ENCODE data around the gene POMGNT1.

The POMGNT1 gene

DNA sequence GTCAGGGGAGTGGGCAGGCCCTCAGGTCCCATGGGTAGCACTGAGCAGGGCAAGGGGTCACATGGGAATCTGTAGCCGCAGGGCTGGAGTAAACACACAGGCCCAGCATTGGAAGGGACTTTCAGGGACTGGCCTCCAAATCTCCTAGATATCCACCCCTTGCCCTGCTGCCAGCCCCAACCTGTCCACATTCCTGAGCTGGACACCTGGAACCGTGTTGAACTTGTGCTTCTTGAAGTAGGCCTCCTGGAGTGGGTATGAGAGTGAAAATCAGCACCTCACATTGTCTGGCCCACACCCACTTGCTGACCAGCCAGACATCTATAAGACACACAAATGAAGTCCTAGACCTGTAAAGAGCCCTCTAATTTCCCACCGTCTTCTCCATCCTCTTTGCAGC, 7.7 kb downstream of the POMGNT1 start:
- Histone ChIP-seq H3K36me3 (replicated peaks; ENCODE audit: low read depth, low read length) (no peaks in the 10 kb centered on the region), H3K4me3 (ENCODE audit: low read length) (no peak overlapping the region)
- no peak for TF ChIP-seq EZH2phosphoT487 (IDR thresholded peaks at IDR 0.05; ENCODE audit: low read depth)
- TF ChIP-seq, protein P1, sequence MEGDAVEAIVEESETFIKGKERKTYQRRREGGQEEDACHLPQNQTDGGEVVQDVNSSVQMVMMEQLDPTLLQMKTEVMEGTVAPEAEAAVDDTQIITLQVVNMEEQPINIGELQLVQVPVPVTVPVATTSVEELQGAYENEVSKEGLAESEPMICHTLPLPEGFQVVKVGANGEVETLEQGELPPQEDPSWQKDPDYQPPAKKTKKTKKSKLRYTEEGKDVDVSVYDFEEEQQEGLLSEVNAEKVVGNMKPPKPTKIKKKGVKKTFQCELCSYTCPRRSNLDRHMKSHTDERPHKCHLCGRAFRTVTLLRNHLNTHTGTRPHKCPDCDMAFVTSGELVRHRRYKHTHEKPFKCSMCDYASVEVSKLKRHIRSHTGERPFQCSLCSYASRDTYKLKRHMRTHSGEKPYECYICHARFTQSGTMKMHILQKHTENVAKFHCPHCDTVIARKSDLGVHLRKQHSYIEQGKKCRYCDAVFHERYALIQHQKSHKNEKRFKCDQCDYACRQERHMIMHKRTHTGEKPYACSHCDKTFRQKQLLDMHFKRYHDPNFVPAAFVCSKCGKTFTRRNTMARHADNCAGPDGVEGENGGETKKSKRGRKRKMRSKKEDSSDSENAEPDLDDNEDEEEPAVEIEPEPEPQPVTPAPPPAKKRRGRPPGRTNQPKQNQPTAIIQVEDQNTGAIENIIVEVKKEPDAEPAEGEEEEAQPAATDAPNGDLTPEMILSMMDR (IDR thresholded peaks at IDR 0.05; ENCODE audit: low read depth, low read length) = no peak

DNA sequence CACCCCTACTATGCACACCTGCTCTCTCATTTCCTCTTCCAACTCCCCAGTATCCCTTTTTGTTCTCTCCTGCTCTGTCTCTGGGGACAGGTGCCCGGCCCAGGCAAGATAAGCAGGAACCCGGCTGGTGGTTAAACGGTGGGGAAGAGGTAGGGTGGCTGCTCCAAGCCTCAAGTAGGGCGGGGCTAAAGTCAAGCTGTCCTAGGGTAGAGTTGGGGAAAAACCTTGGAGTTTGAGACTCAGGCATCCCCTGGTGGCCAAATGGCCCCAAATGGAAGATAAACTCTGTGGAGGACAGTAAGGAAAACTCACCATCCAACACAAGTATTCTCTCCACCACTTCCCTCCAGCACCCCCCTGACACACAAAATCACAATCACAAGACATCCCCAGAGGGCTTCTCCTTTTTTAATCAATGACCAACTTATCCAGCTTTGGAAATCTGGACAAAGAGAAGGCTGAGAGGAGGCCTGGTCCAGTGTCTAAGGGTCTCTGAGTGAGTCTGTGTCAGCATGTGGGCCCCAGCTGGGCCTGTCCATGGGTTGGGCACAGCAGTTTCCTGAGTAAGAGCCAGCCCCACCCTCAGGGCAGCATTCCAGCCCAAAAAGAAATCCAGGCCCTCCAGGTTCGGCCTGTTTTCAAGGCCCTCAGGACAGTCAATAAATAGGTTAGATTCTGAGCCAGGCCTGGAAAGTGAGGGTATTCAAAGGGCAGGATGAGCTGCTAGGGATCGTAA, 9.8 kb downstream of the POMGNT1 start:
- Histone ChIP-seq H3K9me3 (ENCODE audit: insufficient read depth, low read length) (no peaks in the 10 kb centered on the region), H3K36me3 (replicated peaks; ENCODE audit: low read depth, low read length) (no peaks in the 10 kb centered on the region), H2AFZ (ENCODE audit: low read depth, low read length) (no peak overlapping the region), H4K20me1 (ENCODE audit: insufficient read depth, low read length) (no peaks in the 10 kb centered on the region), H3K4me1 (ENCODE audit: low read length) (no peaks in the 10 kb centered on the region), H3K79me2 (ENCODE audit: low read length) (no peaks in the 10 kb centered on the region), H3K27ac (ENCODE audit: low read length) (no peak overlapping the region), H3K4me3 (ENCODE audit: low read length) (no peak overlapping the region), H3K4me2 (ENCODE audit: low read length) (no peak overlapping the region), H3K9ac (ENCODE audit: low read length) (no peak overlapping the region), H3K27me3 (ENCODE audit: low read depth, low read length) (no peaks in the 10 kb centered on the region)
- TF ChIP-seq, protein P1 (IDR thresholded peaks at IDR 0.05; ENCODE audit: low read depth, low read length) = no peak
- no peak for TF ChIP-seq EZH2phosphoT487 (IDR thresholded peaks at IDR 0.05; ENCODE audit: low read depth)

More for the DNA sequence above, 7.7 kb downstream of the POMGNT1 start:
- Histone ChIP-seq H4K20me1 (ENCODE audit: insufficient read depth, low read length) (no peaks in the 10 kb centered on the region), H3K4me1 (ENCODE audit: low read length) (no peaks in the 10 kb centered on the region), H3K9ac (ENCODE audit: low read length) (no peak overlapping the region), H2AFZ (ENCODE audit: low read depth, low read length) (no peak overlapping the region), H3K27me3 (ENCODE audit: low read depth, low read length) (no peaks in the 10 kb centered on the region), H3K27ac (ENCODE audit: low read length) (no peak overlapping the region), H3K9me3 (ENCODE audit: insufficient read depth, low read length) (no peaks in the 10 kb centered on the region), H3K4me2 (ENCODE audit: low read length) (no peak overlapping the region), H3K79me2 (ENCODE audit: low read length) (no peaks in the 10 kb centered on the region)

DNA sequence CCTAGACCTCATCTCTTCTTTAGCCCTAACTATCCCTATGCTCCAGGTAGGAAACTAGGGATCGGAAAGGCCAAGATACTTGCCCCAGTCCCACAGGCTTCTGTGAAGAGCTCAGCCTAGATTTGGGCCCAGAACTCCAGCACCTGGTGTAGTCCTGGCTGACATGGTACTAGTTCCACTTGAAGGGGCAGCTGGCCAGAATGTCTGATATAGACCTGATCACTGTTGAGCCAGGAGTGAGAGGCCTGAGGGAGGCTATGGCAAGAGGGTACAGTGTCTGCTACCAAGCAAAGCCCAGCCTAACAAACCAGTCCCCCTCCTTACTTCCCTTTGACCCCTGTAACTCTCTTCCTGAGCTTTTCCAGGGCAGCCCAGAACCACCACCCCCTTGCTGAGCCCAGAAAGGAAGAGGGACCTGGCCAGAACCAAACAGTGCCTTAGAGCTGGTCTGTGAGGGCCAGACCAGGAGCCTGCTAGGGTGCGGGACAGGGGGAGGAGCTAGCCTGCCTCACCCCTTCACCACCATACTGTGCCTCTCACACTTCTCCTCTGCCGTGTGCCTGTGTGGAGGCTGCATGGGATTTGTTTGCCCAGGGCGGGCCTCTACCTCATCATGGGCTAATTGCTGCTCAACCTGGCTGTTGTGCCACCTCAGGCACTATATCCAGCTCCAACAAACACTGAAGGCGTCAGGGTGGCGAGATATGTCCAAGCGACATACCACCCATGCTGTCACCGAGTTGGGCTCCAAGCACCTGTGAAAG, 10.9 kb downstream of the POMGNT1 start:
- Histone ChIP-seq H3K79me2 (ENCODE audit: low read length) (no peaks in the 10 kb centered on the region), H3K36me3 (replicated peaks; ENCODE audit: low read depth, low read length) (no peaks in the 10 kb centered on the region), H3K4me1 (ENCODE audit: low read length) (no peaks in the 10 kb centered on the region), H3K9me3 (ENCODE audit: insufficient read depth, low read length) (no peaks in the 10 kb centered on the region), H3K27ac (ENCODE audit: low read length) (no peak overlapping the region), H3K4me3 (ENCODE audit: low read length) (no peak overlapping the region), H3K4me2 (ENCODE audit: low read length) (no peak overlapping the region), H2AFZ (ENCODE audit: low read depth, low read length) (no peak overlapping the region), H4K20me1 (ENCODE audit: insufficient read depth, low read length) (no peaks in the 10 kb centered on the region), H3K27me3 (ENCODE audit: low read depth, low read length) (no peaks in the 10 kb centered on the region), H3K9ac (ENCODE audit: low read length) (no peak overlapping the region)
- TF ChIP-seq, protein P1 (IDR thresholded peaks at IDR 0.05; ENCODE audit: low read depth, low read length) = no peak
- TF ChIP-seq EZH2phosphoT487 (IDR thresholded peaks at IDR 0.05; ENCODE audit: low read depth) = no peak

DNA sequence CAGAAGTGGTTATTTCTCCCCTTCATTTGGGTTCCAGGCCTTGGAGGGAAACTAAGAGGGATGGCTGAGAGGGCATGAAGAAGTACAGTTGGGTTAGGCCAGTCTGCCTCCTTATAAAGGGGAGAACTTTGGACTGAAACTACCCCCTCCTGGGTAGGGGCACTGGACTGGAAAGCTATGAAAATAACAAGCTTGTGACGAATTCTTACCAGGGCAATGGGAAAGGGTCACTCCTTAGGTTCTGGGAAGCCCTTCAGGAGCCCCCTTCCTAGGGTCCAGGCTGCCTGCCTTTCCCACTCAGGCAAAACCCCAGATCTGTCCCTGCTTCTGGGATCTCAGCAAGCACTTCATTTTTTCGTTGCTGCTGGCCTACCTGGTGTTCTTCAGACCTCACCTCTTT, 12.2 kb downstream of the POMGNT1 start:
- no peak overlapping the region for H3K9ac ChIP-seq (ENCODE audit: low read length)
- H3K9me3 ChIP-seq (ENCODE audit: insufficient read depth, low read length) = no peaks in the 10 kb centered on the region
- H3K4me1 ChIP-seq (ENCODE audit: low read length) = peaks cover 5% of the 10 kb centered on the region; the same call in 1 of the 2 replicates
- H3K79me2 ChIP-seq (ENCODE audit: low read length) = no peaks in the 10 kb centered on the region
- no peak overlapping the region for H2AFZ ChIP-seq (ENCODE audit: low read depth, low read length)
- no peak for TF ChIP-seq EZH2phosphoT487 (IDR thresholded peaks at IDR 0.05; ENCODE audit: low read depth)
- TF ChIP-seq, protein P1 (IDR thresholded peaks at IDR 0.05; ENCODE audit: low read depth, low read length) = no peak
- no peaks in the 10 kb centered on the region for H3K27me3 ChIP-seq (ENCODE audit: low read depth, low read length)
- H4K20me1 ChIP-seq (ENCODE audit: insufficient read depth, low read length) = no peaks in the 10 kb centered on the region
- no peak overlapping the region for H3K4me3 ChIP-seq (ENCODE audit: low read length)
- no peak overlapping the region for H3K27ac ChIP-seq (ENCODE audit: low read length)
- H3K4me2 ChIP-seq (ENCODE audit: low read length) = no peak overlapping the region
- no peaks in the 10 kb centered on the region for H3K36me3 ChIP-seq (replicated peaks; ENCODE audit: low read depth, low read length)
